GM12891 (cell line): ENCODE data around the gene ENOX1.

ENCODE experiments used
- PAX5 ChIP-seq: IDR thresholded peaks from 2 replicates; pipeline ENCODE4 v1.6.1; 2011; ENCODE audit warnings: low read length, moderate library complexity, mild to moderate bottlenecking; ENCODE audit not compliant: insufficient read depth, severe bottlenecking
- POLR2A ChIP-seq: IDR thresholded peaks from 2 replicates; pipeline ENCODE4 v1.6.1; 2011; ENCODE audit warnings: low read depth, low read length, control low read depth
- POLR2AphosphoS5 ChIP-seq: IDR thresholded peaks from 2 replicates; pipeline ENCODE4 v1.6.1; 2011; ENCODE audit warnings: low read depth, low read length, control low read depth
- SPI1 ChIP-seq: IDR thresholded peaks from 2 replicates; pipeline ENCODE4 v1.6.1; 2011; ENCODE audit warnings: low read depth, low read length, control low read depth
- TAF1 ChIP-seq: IDR thresholded peaks from 2 replicates; pipeline ENCODE4 v1.6.1; 2011; ENCODE audit warnings: low read depth, low read length, control low read depth

DNA sequence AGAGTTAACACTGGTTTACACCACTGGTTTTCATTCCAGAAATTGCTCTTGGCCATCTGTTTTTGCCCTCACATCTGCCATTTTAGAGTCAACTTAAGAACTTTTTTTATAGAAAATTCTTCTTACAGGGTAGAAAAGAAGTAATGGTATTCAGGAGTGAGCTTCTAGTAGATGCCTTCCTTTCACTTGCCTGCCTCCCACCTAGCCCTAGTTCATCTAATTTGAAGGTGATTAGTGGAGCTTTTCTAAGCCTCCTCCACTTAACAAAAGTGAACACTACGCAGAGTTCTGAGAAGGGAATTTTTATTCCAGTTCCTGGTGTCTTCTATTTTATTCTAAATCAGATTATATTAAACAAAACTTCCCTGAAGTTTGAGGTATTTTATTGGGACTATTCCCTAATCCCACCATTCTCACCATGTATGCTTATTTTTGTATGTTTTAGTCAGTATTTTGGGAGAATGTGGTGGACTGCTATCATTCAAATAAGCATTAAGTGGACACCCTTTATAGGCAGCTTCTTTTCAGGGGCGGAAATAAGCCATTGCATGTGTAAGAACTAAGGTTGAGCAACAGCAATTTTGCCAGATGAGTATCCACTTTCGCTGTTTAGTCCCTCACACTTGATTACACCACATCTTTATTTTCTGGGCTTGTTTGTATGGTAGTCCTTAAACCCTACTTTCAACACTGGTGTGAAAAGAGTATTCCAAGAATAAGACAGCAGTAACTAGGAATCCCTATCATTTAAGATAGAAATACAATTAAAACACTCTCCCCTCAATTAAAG lies 156.9 kb downstream of the ENOX1 start:
- TF ChIP-seq POLR2A: no peak
- TF ChIP-seq POLR2AphosphoS5: no peak
- TF ChIP-seq TAF1: no peak
- no peak for TF ChIP-seq PAX5
- TF ChIP-seq SPI1: no peak
